Aortic smooth muscle cell (primary cell): ENCODE results near the gene OR5T2. TPM values are rescaled to one million over a fixed set of nuclear protein-coding genes. Genes with fewer than 3 reads are reported as not detected.

Source experiments
- total RNA-seq: library from RNA; depleted of rRNA; stranded (reverse); fragments of >200 nt; gene quantifications from 2 replicates; pipeline ENCODE4 v1.2.3, GENCODE V29; 2014

The OR5T2 gene
- total RNA-seq: not detected in 2 replicates

DNA sequence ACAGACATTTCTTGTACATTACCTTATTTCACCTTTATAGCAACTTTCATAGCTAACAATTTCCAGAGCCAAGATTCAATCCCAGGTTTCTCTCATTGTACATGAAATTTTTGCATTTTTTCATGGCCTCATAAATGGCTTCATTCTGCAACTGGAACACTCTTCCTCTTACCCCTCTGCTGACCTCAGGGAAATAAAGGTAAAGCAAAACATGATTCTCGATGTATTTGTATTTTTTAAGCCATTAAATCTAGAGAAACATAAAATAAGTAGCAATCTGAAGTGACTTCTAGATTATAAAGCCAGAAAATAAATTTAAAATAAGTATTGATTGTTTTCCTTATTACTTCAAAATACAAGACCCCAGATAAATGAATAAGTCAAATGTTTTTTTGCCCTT is at the start of gene OR5T2:
TSS of gene OR5T2 (minus strand) at position 101 of the 400 bp plus-strand sequence. CDS start 1,193 bp downstream, outside the sequence.

DNA sequence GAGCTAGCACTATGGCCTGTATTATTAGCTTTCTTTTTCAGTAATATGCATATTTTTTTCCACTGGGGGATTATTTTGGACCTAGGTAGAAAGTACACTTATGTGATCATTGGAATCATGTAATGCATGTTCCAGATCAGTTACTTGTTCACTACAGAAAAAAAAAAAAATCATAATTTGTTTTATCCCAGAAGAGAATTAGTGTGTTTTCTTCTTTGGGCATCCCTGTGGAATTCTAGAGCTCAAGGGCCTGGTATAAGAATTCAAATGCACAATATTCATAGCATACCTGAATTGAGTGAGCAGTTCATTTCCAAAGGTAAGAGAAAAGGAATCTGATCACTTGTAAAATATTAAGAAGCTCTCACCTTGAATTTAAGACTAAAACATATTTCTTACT is 39.8 kb upstream of the OR5T2 start, which contains the start of gene OR5T1:
TSS of gene OR5T1 (plus strand) at position 301 of the 400 bp plus-strand sequence. CDS start 1,485 bp downstream, outside the sequence.

DNA sequence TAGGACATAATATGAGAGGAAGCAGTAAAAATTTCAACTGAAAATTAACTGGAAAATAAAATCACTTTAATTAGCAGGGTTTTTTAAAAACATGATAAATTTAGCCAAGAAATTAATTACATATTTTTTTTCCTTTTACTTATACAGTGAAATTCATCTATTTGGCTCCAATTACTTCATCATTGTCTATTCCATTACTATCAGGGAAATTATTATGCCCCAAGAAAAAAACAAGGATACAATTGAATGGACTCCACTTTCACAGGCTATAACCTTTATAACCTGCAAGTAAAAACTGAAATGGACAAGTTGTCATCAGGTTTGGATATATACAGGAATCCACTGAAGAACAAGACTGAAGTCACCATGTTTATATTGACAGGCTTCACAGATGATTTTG is 17.9 kb upstream of the OR5T2 start, which contains the start of gene OR5T3:
TSS of gene OR5T3 (plus strand) at position 301 of the 400 bp plus-strand sequence. CDS start at position 301, 0 bp downstream.

Other genes with a start within 250 kb of the OR5T2 start
- not detected in 2 replicates for gene OR5F1, start 239.6 kb downstream of the OR5T2 start, total RNA-seq
- not detected in 2 replicates for gene OR5AS1, start 206.6 kb downstream of the OR5T2 start, total RNA-seq
- not detected in 2 replicates for gene OR8I2, start 140.9 kb downstream of the OR5T2 start, total RNA-seq
- not detected in 2 replicates for gene OR8H2, start 130.6 kb downstream of the OR5T2 start, total RNA-seq
- gene OR8H3, start 111.9 kb downstream of the OR5T2 start, total RNA-seq: not detected in 2 replicates
- gene OR8J3, start 94.1 kb downstream of the OR5T2 start, total RNA-seq: not detected in 2 replicates
- not detected in 2 replicates for gene OR8K5, start 73.9 kb downstream of the OR5T2 start, total RNA-seq
- gene OR5J2, start 57.6 kb downstream of the OR5T2 start, total RNA-seq: not detected in 2 replicates
- gene OR5T3, start 18.0 kb upstream of the OR5T2 start, total RNA-seq: not detected in 2 replicates
- not detected in 2 replicates for gene OR5T1, start 39.9 kb upstream of the OR5T2 start, total RNA-seq
- not detected in 2 replicates for gene OR8H1, start 58.0 kb upstream of the OR5T2 start, total RNA-seq
- gene OR8K3, start 80.9 kb upstream of the OR5T2 start, total RNA-seq: not detected in 2 replicates
- not detected in 2 replicates for gene OR8K1, start 111.8 kb upstream of the OR5T2 start, total RNA-seq
- not detected in 2 replicates for gene OR8J1, start 120.0 kb upstream of the OR5T2 start, total RNA-seq
- gene OR8U1, start 141.4 kb upstream of the OR5T2 start, total RNA-seq: not detected in 2 replicates
- not detected in 2 replicates for gene OR5AL1, start 178.4 kb upstream of the OR5T2 start, total RNA-seq
- not detected in 2 replicates for gene OR5M3, start 239.1 kb upstream of the OR5T2 start, total RNA-seq